Activated T-cell treated with anti-CD3 and anti-CD28 coated beads for 4 hours (primary cell): Measurements from ENCODE around the gene CCDC33.

ENCODE experiments used
- DNase-seq: peaks from one replicate; pipeline ENCODE4 v3.0.0-alpha.2; 2020

Gene CCDC33

GRCh38 chr15:74261041-74261440, 24.9 kb downstream of the CCDC33 start:
- no peak for DNase-seq

DNA sequence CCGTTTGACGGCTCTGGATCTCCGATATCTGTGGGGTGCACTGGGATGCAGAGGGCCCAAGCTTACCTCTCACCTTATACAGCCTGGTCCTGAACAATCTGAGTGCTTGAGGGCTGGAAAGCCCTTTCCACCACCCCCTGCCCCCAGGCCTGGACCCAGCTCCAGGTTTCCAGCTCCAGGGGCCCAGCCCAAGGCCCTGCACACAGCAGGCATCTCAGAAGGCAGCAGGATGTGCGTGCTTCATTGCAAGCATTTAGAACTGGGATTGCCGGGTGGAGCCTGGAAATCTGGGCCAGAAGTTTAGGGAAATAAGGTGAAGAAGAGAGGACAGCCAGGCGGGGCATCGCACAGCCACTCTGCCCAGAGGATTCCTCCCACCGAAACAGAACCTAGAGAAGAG, 25.6 kb downstream of the CCDC33 start:
- no peak for DNase-seq

GRCh38 chr15:74262151-74262550, 26.0 kb downstream of the CCDC33 start:
- DNase-seq, result no peak

DNA sequence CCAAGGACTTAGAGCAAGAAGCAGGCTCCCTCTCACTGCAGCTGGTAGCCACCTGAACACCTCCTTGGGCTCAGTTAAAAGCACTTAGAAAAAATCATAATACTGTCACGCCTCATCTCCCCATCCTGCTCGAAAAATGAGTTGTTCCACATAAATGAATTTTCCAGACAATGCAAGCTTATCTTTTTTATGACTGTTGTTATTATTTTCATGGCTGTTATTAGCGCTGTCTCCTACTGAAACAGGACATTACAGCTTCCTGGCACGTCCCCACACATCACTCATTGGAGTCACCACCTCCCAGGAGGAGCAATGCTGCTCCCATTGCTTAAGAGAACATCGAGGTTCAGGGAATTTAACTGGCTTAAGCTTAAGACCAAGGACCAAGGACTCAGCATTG, 26.5 kb downstream of the CCDC33 start:
- DNase-seq, result no peak

DNA sequence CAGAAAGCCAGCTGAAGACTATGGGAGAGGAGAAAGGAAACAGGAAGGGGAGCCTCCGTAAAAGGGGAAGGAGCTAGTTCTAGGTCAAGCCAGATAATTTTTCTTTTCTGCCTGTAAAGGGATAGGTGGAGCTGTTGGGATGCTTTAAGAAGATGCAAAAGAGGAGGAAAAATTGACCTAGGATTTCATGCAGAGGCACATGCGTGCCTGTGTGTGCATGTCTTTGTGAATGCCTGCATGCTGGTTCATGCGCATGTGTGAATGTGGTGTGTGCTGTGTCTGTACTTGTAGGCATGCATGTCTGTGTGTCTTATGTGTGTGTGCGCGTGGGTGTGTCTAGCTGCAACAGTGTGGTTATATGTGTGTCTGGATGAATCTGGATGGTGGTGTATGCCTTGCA, 27.3 kb downstream of the CCDC33 start:
- no peak for DNase-seq

DNA sequence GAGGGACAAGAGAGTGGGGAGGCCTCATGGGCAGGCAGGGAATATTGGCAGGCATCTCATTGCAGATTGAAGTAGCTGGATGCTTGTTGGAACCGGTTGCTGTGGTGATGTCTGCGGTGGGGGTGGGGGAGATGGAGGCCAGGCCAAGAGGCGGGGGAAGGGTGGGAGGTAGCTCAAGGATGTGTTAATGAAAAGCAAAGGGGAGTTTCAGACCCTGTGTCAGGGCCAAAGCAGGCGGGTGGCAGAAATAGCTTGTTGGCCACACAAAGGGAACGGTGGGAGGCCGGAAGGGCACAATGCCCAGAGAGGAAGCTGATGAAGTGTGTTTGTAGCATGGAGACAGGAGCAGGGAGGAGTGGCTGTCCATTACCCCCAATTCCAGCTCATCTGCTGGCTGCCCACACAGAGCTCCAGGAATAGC, 28.0 kb downstream of the CCDC33 start:
- no peak for DNase-seq

DNA sequence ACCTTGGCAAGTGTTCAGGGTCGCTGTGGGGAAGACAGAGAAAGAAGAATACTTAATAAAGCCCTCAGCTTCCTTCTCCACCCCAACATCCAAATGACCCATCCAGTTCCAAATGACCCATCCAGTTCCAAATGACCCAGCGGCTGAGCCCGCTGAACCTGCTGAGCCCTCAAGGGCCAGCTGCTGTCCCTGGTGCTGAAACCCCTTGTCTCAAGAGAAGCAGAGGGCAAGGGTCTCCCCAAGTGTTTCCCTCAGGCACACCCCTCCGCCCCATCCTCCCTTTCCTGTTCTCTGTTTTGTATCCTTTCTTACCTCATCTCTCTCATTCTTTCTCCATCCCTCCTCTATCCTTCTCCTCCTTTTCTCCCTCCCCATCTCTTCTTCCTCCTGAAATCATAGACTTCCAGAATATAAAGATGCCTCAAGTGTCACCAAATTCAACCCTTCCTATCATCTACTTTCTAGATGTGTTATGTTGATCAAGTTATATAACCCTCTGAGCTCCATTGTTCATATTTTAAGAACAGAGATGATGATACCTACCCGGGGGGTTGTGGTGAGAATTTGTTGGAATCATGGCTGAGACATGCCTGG, 29.0 kb downstream of the CCDC33 start:
- no peak for DNase-seq

DNA sequence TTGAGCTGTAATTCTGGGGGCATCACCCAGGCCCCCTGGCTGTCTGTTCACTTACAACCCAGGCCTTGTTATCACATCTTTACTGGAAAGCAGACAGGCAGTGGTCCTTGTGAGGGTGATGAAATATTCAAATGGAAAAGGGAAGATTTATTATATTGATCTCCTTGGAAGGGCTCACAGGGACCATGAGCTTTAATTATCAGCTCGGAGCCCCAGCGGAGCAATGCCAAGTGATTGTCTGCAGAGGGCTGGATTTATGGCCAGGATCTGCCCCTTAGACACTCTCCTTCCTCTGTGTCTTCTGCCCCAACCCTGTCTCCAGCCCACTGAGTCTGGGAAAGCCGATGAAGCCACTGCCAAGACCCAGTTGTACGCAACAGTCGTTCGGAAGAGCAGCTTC, 31.9 kb downstream of the CCDC33 start:
- no peak for DNase-seq

- no peak for DNase-seq
These were observed 33.4 kb downstream of the CCDC33 start for GRCh38 chr15:74269362-74270035.

- DNase-seq, result no peak
These were observed 34.0 kb downstream of the CCDC33 start for GRCh38 chr15:74270155-74270554.

- no peak for DNase-seq
These were observed 34.9 kb downstream of the CCDC33 start for GRCh38 chr15:74270854-74271520.

- DNase-seq, result no peak
These were observed 36.7 kb downstream of the CCDC33 start for GRCh38 chr15:74272812-74273211.

- no peak for DNase-seq
These were observed 38.4 kb downstream of the CCDC33 start for GRCh38 chr15:74274470-74275038.

DNA sequence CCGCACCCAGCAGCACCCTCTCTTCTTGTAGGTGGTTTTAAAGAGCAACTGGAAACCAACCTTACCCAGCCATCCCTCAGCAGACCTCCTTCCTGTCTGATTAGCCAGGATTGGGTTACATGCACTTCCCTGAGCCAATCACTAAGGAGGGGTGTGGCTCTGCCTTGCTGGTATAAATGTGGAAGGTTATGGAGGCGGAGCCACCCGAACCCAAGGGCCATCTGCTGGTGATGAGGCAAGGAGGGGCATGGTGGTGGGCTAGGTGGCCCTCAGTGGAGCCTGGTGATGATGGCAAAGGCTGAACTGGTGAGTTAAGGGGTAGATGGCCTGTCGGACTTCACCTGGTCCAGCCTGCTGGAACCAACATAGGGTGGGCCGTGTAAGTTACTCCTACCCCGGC, 39.8 kb downstream of the CCDC33 start:
- DNase-seq, result no peak

GRCh38 chr15:74276560-74276959, 40.4 kb downstream of the CCDC33 start:
- no peak for DNase-seq

- no peak for DNase-seq
These were observed 41.2 kb downstream of the CCDC33 start for GRCh38 chr15:74277242-74277810.

GRCh38 chr15:74278207-74278606, 42.1 kb downstream of the CCDC33 start:
- no peak for DNase-seq

DNA sequence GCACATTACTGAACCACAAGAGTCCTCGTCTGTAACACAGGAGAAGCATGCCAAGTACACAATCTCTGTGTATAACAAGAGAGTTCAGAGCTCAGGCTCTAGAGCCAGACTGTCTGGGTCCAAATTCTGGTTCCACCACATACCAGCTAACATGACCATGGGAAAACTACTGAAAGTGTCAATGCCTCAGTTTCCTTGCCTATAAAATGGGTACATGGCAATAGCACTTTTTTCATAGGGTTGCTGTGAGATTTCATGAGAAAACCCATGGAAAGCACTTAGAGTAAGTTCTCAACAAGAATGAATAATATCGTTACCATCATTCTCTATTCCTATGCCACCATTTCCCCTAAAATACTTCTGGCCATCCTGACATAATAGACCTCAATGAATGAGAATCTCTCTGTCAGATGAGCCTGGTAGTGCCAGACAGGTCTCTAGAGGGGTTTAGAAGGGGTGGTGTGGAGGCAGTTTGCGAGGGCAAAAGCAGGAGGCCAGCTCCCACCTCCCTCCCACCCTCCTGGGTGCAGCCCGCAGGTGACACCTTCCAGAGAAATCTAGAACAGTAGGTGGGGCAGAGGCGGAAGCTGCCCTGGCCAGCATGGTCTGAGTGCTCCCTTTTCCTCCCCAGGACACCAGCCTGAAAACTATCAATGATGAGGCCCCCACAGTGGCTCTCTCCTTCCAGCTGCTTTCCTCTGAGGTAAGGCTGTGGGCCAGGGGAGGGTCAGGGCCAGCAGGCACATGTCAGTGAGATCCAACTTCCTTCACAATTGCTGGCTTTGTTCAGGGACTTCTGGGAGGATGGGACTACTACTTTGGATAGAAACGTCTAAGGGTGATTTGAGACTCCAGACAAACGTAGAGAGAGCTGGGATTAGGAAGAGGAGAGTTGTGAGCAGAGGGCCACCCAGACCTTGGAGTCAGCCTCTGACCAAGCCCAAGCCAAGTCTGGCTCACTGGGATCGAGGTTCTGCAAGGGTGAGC, 45.3 kb downstream of the CCDC33 start:
- no peak for DNase-seq

DNA sequence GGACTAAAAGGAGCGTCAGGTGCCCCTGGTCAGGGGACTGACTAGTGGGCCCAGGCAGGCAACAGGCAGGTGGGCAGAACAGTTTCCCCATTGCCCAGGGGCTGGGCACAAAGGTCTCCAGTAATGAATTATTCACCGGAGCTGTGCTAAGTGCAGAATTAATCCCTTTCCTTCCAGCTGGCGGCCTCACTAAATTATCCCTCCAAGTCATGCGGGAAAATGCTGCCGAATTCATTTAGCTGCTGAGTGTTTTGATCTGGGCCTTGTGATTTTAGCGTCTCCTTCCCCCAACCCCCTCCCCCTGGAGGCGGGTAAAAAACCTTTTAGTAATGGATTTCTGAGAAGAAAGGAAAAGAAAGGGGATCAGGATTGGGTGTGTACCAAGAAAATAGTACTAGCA, 47.2 kb downstream of the CCDC33 start:
- no peak for DNase-seq

DNA sequence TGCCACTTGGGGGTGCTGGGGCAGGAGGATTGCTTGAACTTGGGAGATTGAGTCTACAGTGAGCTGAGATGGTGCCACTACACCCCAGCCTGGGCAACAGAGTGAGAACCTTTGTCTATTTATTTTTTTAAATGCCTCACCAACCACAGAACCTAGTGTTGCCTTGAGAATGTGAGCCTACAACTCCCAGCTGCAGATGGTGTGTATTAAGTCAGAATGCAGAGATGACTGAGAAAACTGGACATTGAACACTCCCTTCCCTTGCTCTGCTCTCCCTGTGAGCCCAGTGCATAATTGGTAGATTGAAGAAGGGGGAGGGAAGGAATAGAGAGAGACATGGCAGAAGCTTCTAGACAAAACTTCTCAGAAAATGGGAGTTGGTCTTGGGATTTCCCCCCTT, 53.5 kb downstream of the CCDC33 start:
- no peak for DNase-seq

DNA sequence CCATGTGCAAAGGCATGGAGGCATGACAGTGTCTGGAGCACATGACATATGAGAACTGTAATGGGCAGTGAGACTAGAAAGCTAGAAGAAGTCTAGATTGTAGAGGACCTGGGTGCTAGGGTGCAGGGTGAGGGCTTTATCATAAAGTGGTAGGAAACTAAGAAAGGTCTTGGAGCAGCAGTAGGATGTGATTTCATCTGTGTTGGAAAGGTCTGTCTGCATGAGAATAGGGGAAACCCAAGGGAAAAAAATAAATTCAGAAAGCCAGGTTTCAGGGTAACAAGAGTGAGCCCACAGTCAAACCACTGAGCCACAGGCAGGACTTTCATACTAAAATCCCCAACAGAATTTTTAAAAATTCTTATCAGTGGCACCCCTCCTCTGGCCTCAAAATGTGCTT, 54.5 kb downstream of the CCDC33 start:
- no peak for DNase-seq
